Subcutaneous adipose tissue (tissue), 4 donors: ENCODE results near the gene C9orf72. TPM values are rescaled to one million over a fixed set of nuclear protein-coding genes. Genes with fewer than 3 reads are reported as not detected.

ENCODE experiments used
- CTCF ChIP-seq: fragments of 450-650 bp; IDR thresholded peaks from one replicate; pipeline ENCODE4 v1.5.1; 2016; ENCODE audit warnings: low read depth, mild to moderate bottlenecking, control low read depth, antibody characterized with exemption, moderate library complexity
- total RNA-seq, 4 donors: library from RNA; depleted of rRNA; stranded (reverse); fragments of >200 nt; gene quantifications; one replicate each; pipeline ENCODE4 v1.1.0, GENCODE V29; 2016

The C9orf72 gene
- total RNA-seq, 4 donors from 2014 or later: 28.3 to 73.1 (median 31.2) TPM

GRCh38 chr9:27499451-27499850 is 73.8 kb downstream of the C9orf72 start:
- TF ChIP-seq CTCF: no peak

- no peak for TF ChIP-seq CTCF
Measured at GRCh38 chr9:27497883-27498417, 75.3 kb downstream of the C9orf72 start.

Other genes starting within 250 kb of the C9orf72 start
- not detected for gene IFNK, start 49.2 kb downstream of the C9orf72 start, total RNA-seq
- gene MOB3B, start 43.7 kb downstream of the C9orf72 start, total RNA-seq: 10 to 100 TPM; 11.9 to 13.4 (median 12.6) TPM